NB4 (cell line): Measurements from ENCODE around the gene GARIN5B.

Source experiments
- POLR2A ChIP-seq: IDR thresholded peaks from 2 replicates; pipeline ENCODE4 v1.6.1; 2011; ENCODE audit warnings: mild to moderate bottlenecking; ENCODE audit not compliant: insufficient read length; ENCODE audit errors: extremely low read depth
- TF ChIP-seq, protein P1 (sequence below): IDR thresholded peaks from one replicate; pipeline ENCODE4 v1.5.1; 2012; ENCODE audit warnings: low read depth, low read length
- TF ChIP-seq, protein P2 (sequence below): IDR thresholded peaks from 2 replicates; pipeline ENCODE4 v1.6.1; 2011; ENCODE audit warnings: low read depth, low read length

DNA sequence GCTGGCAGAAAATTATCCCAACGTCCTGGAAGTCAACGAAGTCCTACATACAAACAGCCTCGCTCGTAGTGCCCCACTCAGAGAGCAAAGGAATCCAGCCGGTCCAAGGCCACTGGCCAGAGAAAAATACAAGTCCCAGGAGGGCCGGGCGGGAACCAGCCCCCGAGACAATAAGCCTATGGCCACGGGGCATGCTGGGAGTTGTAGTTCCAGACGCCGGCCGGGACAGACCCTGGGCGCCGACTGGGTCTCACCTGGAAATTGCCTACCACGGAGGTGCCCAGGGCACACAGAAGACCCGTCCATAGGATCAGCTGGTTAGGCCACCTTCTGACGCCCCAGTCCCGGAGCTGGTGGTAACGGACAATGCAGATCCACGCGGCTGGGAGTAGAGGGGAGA, 43.3 kb downstream of the GARIN5B start:
- TF ChIP-seq, protein P1, sequence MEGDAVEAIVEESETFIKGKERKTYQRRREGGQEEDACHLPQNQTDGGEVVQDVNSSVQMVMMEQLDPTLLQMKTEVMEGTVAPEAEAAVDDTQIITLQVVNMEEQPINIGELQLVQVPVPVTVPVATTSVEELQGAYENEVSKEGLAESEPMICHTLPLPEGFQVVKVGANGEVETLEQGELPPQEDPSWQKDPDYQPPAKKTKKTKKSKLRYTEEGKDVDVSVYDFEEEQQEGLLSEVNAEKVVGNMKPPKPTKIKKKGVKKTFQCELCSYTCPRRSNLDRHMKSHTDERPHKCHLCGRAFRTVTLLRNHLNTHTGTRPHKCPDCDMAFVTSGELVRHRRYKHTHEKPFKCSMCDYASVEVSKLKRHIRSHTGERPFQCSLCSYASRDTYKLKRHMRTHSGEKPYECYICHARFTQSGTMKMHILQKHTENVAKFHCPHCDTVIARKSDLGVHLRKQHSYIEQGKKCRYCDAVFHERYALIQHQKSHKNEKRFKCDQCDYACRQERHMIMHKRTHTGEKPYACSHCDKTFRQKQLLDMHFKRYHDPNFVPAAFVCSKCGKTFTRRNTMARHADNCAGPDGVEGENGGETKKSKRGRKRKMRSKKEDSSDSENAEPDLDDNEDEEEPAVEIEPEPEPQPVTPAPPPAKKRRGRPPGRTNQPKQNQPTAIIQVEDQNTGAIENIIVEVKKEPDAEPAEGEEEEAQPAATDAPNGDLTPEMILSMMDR, result no peak
- no peak for TF ChIP-seq POLR2A
- TF ChIP-seq, protein P2, sequence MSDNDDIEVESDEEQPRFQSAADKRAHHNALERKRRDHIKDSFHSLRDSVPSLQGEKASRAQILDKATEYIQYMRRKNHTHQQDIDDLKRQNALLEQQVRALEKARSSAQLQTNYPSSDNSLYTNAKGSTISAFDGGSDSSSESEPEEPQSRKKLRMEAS, result no peak
